Activated T-helper 2 cell treated with anti-CD3 and anti-CD28 coated beads, Interferon-gamma antibody, Interleukin-2, Interleukin-4, amounts not matched to agents 10 μg/mL and 5 μg/mL and 100 μg/mL, durations not matched to agents 14 hours and 24 hours and 36 hours (primary cell): ENCODE results near the gene IFNK. TPM values are rescaled to one million over a fixed set of nuclear protein-coding genes. Genes with fewer than 3 reads are reported as not detected.

Source experiments
- DNase-seq: peaks from one replicate; pipeline ENCODE4 v3.0.0; 2021; ENCODE audit warnings: low spot score
- H3K27ac Mint-ChIP-seq: one replicate; pipeline ENCODE4 v1.8.0; 2021; ENCODE audit warnings: mixed read lengths
- H3K27me3 Mint-ChIP-seq: one replicate; pipeline ENCODE4 v1.8.0; 2021; ENCODE audit warnings: low read depth, mixed read lengths
- H3K36me3 Mint-ChIP-seq: one replicate; pipeline ENCODE4 v1.8.0; 2021; ENCODE audit warnings: low read depth, mixed read lengths
- H3K4me1 Mint-ChIP-seq: one replicate; pipeline ENCODE4 v1.8.0; 2021; ENCODE audit warnings: low read depth, mixed read lengths
- H3K4me3 Mint-ChIP-seq: one replicate; pipeline ENCODE4 v1.8.0; 2021; ENCODE audit warnings: low read depth, mild to moderate bottlenecking, moderate library complexity, mixed read lengths
- H3K9me3 Mint-ChIP-seq: one replicate; pipeline ENCODE4 v1.8.0; 2021; ENCODE audit warnings: mixed read lengths
- intact Hi-C: fragments of 100-400 bp; cut with micrococcal nuclease; formaldehyde crosslinking; loops from one replicate; pipeline ENCODE4 v1.15.1; 2023
- total RNA-seq: library from RNA; stranded (reverse); gene quantifications from 2 replicates; pipeline ENCODE4 v1.2.3, GENCODE V29; 2022

IFNK gene
- total RNA-seq, 1 donor from 2014 or later = not detected

- no peaks in the 10 kb centered on the region for H3K36me3 Mint-ChIP-seq
- H3K4me1 Mint-ChIP-seq = no peaks in the 10 kb centered on the region
- H3K9me3 Mint-ChIP-seq = no peaks in the 10 kb centered on the region
- intact Hi-C loops = no loop called here
- H3K27ac Mint-ChIP-seq = no peak overlapping the region
- H3K27me3 Mint-ChIP-seq = peaks cover 3% of the 10 kb centered on the region
- H3K4me3 Mint-ChIP-seq = no peak overlapping the region
- DNase-seq = no peak
Measured at GRCh38 chr9:27518809-27519208, 5.3 kb upstream of the IFNK start.

DNA sequence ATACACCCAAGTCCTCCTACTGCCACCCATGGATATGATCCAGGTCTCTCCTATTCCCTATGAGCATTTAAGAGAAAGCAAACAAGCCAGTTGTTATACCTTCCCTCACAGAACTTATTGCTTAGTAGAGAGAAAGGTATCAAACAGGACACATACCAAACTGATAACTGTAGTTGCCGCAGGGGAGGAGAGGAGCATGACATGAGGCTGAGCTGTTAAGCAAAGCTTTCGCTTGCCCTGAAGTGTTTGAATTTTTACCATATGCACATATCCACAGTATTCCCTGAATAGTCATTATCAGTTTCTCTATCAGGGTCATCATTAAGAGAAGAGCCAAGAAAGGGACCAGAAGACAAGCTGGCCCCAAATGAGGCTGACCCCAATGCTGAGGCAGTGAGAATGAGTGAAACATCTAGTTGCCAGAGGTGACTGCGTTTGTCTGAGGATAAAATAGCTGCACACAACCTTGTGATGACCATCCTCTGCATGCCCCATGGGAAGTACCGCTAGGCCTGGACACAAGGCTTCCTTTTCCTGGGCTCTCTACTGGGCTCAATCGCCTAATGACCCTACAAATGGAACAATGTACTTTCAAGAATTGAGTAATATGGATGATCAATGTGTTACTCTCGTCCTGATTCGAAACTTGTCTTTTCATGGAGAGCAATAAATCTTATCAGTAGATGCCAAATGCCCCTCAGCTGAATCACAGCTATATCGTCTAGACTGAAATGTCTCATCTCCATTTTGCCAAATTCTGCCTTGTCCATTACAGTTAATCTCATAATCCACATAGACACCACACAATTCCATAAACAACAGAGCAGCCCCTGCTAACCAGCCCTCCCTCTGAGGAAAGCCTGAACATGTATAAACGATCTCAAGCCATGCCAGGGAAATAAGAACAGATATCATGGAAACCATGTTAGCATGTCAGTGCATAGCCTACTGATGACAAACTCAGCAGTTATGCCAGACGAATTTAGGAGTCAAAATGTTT, 4.3 kb upstream of the IFNK start:
- no peak for DNase-seq
- H3K9me3 Mint-ChIP-seq = no peaks in the 10 kb centered on the region
- no peaks in the 10 kb centered on the region for H3K4me1 Mint-ChIP-seq
- H3K4me3 Mint-ChIP-seq = no peak overlapping the region
- H3K27ac Mint-ChIP-seq = no peak overlapping the region
- H3K36me3 Mint-ChIP-seq = no peaks in the 10 kb centered on the region
- intact Hi-C loops = no loop called here
- H3K27me3 Mint-ChIP-seq = peaks cover 3% of the 10 kb centered on the region

DNA sequence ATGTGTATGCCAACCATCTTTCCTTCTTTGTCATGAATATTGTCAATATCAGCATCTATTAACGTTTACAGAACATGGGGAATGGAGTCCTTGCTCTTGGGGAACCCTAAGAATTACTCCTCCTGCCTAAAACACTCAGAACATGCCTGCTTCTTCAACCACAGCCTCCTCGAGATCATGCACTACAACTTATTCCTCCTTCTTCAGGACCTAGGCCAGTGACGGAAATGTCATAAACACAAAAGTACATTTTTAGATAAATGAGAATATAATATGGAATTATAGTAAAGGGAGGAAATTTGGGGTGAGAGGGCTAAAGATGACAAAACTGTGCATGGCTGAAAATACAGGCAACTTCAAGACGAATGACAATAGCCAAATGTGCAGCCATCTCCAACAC, 3.1 kb upstream of the IFNK start:
- no peak for DNase-seq
- Mint-ChIP-seq H3K4me1 (no peaks in the 10 kb centered on the region), H3K4me3 (no peak overlapping the region), H3K36me3 (no peaks in the 10 kb centered on the region), H3K27me3 (peaks cover 9% of the 10 kb centered on the region), H3K27ac (no peak overlapping the region), H3K9me3 (no peaks in the 10 kb centered on the region)
- intact Hi-C loops = no loop called here

DNA sequence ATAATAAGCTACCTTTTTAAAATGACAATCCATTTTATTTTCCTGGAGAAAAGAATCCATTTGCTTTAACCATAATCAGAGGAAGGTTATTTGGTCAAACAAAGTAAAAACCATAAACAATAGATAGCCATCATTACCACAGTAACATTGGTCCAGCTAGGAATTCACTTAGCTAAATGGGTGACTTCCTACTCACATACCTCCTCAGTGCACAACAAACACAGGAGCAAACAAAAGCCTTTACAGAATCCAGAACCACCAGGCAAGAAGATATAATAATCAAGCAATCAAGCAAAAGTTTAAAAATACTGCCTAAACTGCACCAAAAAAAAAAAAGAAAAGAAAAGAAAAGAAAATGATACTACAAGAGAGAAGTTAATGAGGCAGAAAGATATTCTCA, 949 bp upstream of the IFNK start:
- Mint-ChIP-seq H3K27me3 (peaks cover 25% of the 10 kb centered on the region), H3K27ac (no peak overlapping the region), H3K36me3 (no peaks in the 10 kb centered on the region), H3K9me3 (no peaks in the 10 kb centered on the region), H3K4me1 (peaks cover 2% of the 10 kb centered on the region), H3K4me3 (no peak overlapping the region)
- intact Hi-C loops = no loop called here
- no peak for DNase-seq

- intact Hi-C loops = loop anchor here (1.0 to 5.0 kb wide), 2 partner anchors 28 to 175 kb away; no protein-coding TSS in a partner anchor
- Mint-ChIP-seq H3K4me1 (peaks cover 6% of the 10 kb centered on the region), H3K4me3 (peak overlapping the region; percentile 85), H3K27ac (no peak overlapping the region), H3K36me3 (no peaks in the 10 kb centered on the region), H3K9me3 (no peaks in the 10 kb centered on the region), H3K27me3 (peaks cover 33% of the 10 kb centered on the region)
- no peak for DNase-seq
Measured at GRCh38 chr9:27527702-27528075, 3.6 kb downstream of the IFNK start.

DNA sequence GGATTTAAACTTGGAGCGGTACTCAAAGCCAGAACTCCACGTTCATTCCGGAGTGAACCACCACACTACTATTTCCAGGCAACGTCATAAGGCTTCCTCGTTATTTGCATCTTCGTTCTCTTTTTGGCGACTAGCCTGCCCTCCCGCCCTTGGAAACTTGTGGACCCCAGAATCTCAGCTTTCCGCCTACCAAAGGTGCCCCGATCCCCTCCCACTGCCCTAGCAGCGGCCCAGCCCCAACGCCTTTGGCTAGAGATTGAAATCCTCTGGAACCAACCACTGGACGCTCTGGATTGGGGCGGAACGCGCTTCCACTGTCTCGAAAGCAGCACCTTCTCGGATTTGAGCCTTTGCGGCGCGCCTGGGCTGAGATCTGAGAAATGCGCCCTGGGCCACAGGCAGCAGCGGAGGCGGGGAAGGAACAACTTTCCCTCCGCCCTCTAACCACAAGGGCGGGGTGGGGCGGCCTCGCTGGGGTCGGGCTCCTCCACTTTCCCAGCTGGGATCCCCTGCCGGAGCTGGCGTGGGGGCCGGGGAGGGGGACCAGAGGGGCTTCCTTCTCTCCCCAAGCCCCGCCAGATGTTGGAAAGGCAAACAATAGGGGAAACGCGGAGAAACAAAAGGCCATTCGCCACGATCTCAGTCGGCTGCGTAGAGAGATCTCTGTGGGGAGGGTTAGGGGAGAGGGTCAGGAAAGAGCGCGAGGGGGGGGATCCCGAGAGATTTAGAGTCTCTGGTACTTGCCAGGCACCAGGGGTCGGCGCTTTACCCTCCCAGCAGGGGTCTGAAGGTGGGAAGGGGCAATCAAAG, 4.2 kb downstream of the IFNK start:
- Mint-ChIP-seq H3K27ac (peak overlapping the region; percentile 62), H3K27me3 (peaks cover 34% of the 10 kb centered on the region), H3K36me3 (no peaks in the 10 kb centered on the region), H3K4me1 (peaks cover 6% of the 10 kb centered on the region), H3K9me3 (no peaks in the 10 kb centered on the region), H3K4me3 (peak overlapping the region; percentile 85)
- intact Hi-C loops = loop anchor here (1.0 to 5.0 kb wide), 2 partner anchors 29 to 176 kb away; no protein-coding TSS in a partner anchor
- peak; percentile 48 for DNase-seq

DNA sequence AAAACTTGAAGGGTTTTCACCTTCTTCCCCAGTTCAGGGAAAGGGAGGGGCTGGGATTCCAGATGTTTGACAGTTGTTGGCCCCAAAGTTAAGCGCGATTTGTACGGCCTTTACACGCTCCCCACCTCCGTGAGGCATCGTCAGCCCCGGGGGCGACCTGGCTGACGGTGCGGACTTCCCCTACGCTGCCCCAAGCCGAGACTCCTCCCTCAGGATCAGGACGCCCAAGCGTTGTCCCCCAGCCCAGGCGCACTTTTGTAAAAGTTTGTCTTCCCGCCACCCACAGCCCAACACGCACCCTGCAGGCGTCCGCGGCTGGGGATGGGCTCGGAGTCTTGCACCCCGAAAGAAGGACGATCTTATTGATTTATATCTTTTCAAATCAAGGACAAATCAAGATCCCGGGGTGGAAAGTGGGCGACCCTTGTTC, 4.8 kb downstream of the IFNK start:
- Mint-ChIP-seq H3K36me3 (no peaks in the 10 kb centered on the region), H3K4me3 (peak overlapping the region; percentile 85), H3K4me1 (peaks cover 6% of the 10 kb centered on the region), H3K9me3 (no peaks in the 10 kb centered on the region), H3K27ac (peak overlapping the region; percentile 46), H3K27me3 (peaks cover 33% of the 10 kb centered on the region)
- DNase-seq = peak; percentile 19
- intact Hi-C loops = loop anchor here (1.0 to 5.0 kb wide), 4 partner anchors 30 to 196 kb away; partner anchors contain the start of gene C9orf72

GRCh38 chr9:27529316-27530278, 5.5 kb downstream of the IFNK start, which contains the start of gene MOB3B:
MOB3B (minus strand) TSS chr9:27529814; CDS start chr9:27455550, 74,264 bp downstream.
- H3K27me3 Mint-ChIP-seq = peaks cover 33% of the 10 kb centered on the region
- peaks cover 6% of the 10 kb centered on the region for H3K4me1 Mint-ChIP-seq
- DNase-seq = peak; percentile 62
- H3K4me3 Mint-ChIP-seq = peak within 1 kb of the TSS; percentile 85
- intact Hi-C loops = loop anchor here (1.0 to 5.0 kb wide), 3 partner anchors 44 to 196 kb away; partner anchors contain the start of gene C9orf72
- H3K9me3 Mint-ChIP-seq = no peaks in the 10 kb centered on the region
- H3K36me3 Mint-ChIP-seq = no peaks in the 10 kb centered on the region
- peak within 1 kb of the TSS; percentile 62 for H3K27ac Mint-ChIP-seq

DNA sequence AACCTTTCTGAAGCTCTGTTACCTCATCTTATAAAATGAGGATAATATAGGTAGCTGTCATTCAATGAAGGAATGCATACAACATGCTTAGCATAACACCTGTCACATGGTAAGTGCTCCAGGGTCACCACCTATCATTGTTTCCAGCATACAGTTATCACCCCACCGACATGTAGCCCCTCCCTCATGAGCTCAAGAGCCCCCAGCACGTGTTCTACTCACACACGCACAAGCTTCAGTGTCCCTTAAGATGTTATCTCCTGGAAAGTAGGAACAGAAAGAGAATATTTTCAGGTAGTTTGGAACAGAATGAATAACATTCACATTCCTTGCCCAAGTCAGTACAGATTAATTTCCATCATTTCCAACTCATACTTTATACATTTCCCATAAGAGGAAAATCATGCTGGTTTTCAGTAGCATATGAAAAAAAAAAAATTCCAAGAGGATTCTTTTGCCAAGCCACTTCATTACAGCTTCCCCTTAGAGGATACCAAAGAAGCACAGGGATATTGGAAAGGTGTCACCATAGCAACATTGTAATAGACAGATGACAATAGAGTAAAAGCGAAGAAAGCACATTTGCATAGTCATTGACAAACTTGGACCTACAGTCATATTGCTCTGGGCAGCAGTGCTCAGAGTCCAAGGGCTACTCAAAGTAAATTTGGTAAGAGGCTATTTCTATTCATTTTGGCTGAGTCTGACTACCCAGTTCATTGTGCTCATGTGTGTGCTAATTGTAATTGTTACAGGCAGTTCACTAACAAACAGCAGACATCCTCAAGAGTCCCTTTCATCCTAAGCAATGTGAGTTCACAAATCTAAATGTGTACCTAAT, 7.0 kb downstream of the IFNK start:
- intact Hi-C loops = no loop called here
- H3K36me3 Mint-ChIP-seq = no peaks in the 10 kb centered on the region
- no peaks in the 10 kb centered on the region for H3K9me3 Mint-ChIP-seq
- no peak for DNase-seq
- H3K27me3 Mint-ChIP-seq = peaks cover 25% of the 10 kb centered on the region
- H3K27ac Mint-ChIP-seq = no peak overlapping the region
- no peak overlapping the region for H3K4me3 Mint-ChIP-seq
- peaks cover 6% of the 10 kb centered on the region for H3K4me1 Mint-ChIP-seq

GRCh38 chr9:27532046-27532445, 8.0 kb downstream of the IFNK start:
- Mint-ChIP-seq H3K9me3 (no peaks in the 10 kb centered on the region), H3K4me3 (no peak overlapping the region), H3K36me3 (no peaks in the 10 kb centered on the region), H3K27ac (no peak overlapping the region), H3K4me1 (peaks cover 6% of the 10 kb centered on the region), H3K27me3 (peaks cover 16% of the 10 kb centered on the region)
- no peak for DNase-seq
- intact Hi-C loops = no loop called here

- no peak overlapping the region for H3K27ac Mint-ChIP-seq
- DNase-seq = no peak
- peaks cover 3% of the 10 kb centered on the region for H3K4me1 Mint-ChIP-seq
- peaks cover 9% of the 10 kb centered on the region for H3K27me3 Mint-ChIP-seq
- no peaks in the 10 kb centered on the region for H3K9me3 Mint-ChIP-seq
- intact Hi-C loops = no loop called here
- no peak overlapping the region for H3K4me3 Mint-ChIP-seq
- no peaks in the 10 kb centered on the region for H3K36me3 Mint-ChIP-seq
Measured at GRCh38 chr9:27533311-27533710, 9.2 kb downstream of the IFNK start.
